HG03460 (cell line): Measurements from ENCODE around the gene NMNAT2.
"Not testable (repeated sequence)": the region's sequence is repeated elsewhere in the genome, so short reads cannot be mapped to it uniquely, and the experiment has no call there.

Source experiments
- ATAC-seq: cut with Tn5 transposase; IDR thresholded peaks from one replicate; pipeline ENCODE4 v1.9.1; 2021; ENCODE audit not compliant: unreplicated experiment

The NMNAT2 gene

GRCh38 chr1:183417772-183418491 lies at the start of gene NMNAT2:
Gene NMNAT2 (minus strand): TSS chr1:183418380. CDS start chr1:183418267, 113 bp downstream.
- ATAC-seq = no peak

GRCh38 chr1:183467687-183468086 lies 49.5 kb upstream of the NMNAT2 start:
- no peak for ATAC-seq

- no peak for ATAC-seq
Measured at GRCh38 chr1:183466781-183467180, 48.6 kb upstream of the NMNAT2 start.

GRCh38 chr1:183463566-183463965 lies 45.4 kb upstream of the NMNAT2 start:
- no peak for ATAC-seq

- ATAC-seq = no peak
Measured at GRCh38 chr1:183461350-183461749, 43.2 kb upstream of the NMNAT2 start.

- no peak for ATAC-seq
Measured at GRCh38 chr1:183460596-183460995, 42.4 kb upstream of the NMNAT2 start.

GRCh38 chr1:183457449-183457848 lies 39.3 kb upstream of the NMNAT2 start:
- no peak for ATAC-seq

- no peak for ATAC-seq
Measured at GRCh38 chr1:183456826-183457225, 38.6 kb upstream of the NMNAT2 start.

- no peak for ATAC-seq
Measured at GRCh38 chr1:183454377-183454776, 36.2 kb upstream of the NMNAT2 start.

- ATAC-seq = no peak
Measured at GRCh38 chr1:183450093-183450492, 31.9 kb upstream of the NMNAT2 start.

GRCh38 chr1:183449223-183449770 lies 31.1 kb upstream of the NMNAT2 start:
- no peak for ATAC-seq

GRCh38 chr1:183444243-183444642 lies 26.1 kb upstream of the NMNAT2 start:
- no peak for ATAC-seq

GRCh38 chr1:183443466-183443865 lies 25.3 kb upstream of the NMNAT2 start:
- no peak for ATAC-seq

- no peak for ATAC-seq
Measured at GRCh38 chr1:183443011-183443410, 24.8 kb upstream of the NMNAT2 start.

GRCh38 chr1:183438060-183438459 lies 19.9 kb upstream of the NMNAT2 start:
- ATAC-seq = no peak

GRCh38 chr1:183435497-183435896 lies 17.3 kb upstream of the NMNAT2 start:
- ATAC-seq = no peak

GRCh38 chr1:183433703-183434102 lies 15.5 kb upstream of the NMNAT2 start:
- no peak for ATAC-seq

- no peak for ATAC-seq
Measured at GRCh38 chr1:183432548-183432875, 14.3 kb upstream of the NMNAT2 start.

- ATAC-seq = no peak
Measured at GRCh38 chr1:183431840-183432547, 13.8 kb upstream of the NMNAT2 start.

GRCh38 chr1:183427591-183427990 lies 9.4 kb upstream of the NMNAT2 start:
- not testable (repeated sequence) for ATAC-seq

GRCh38 chr1:183424691-183425090 lies 6.5 kb upstream of the NMNAT2 start:
- no peak for ATAC-seq

- ATAC-seq = no peak
Measured at GRCh38 chr1:183423541-183423940, 5.4 kb upstream of the NMNAT2 start.
